Osteocyte (in vitro differentiated cells): ENCODE measurements around the gene SPINT2. TPM values are rescaled to one million over a fixed set of nuclear protein-coding genes. Genes with fewer than 3 reads are reported as not detected.

Source experiments
- DNase-seq: peaks from one replicate; pipeline ENCODE4 v3.0.0; 2021; ENCODE audit warnings: mixed read lengths; ENCODE audit not compliant: unreplicated experiment; ENCODE audit errors: extremely low spot score
- H3K27ac Mint-ChIP-seq: one replicate; pipeline ENCODE4 v1.8.0; 2021; ENCODE audit warnings: mild to moderate bottlenecking, mixed read lengths; ENCODE audit not compliant: unreplicated experiment
- H3K27me3 Mint-ChIP-seq: one replicate; pipeline ENCODE4 v1.8.0; 2021; ENCODE audit warnings: mixed read lengths; ENCODE audit not compliant: unreplicated experiment
- H3K36me3 Mint-ChIP-seq: one replicate; pipeline ENCODE4 v1.8.0; 2021; ENCODE audit warnings: mixed read lengths; ENCODE audit not compliant: unreplicated experiment
- H3K4me1 Mint-ChIP-seq: one replicate; pipeline ENCODE4 v1.8.0; 2021; ENCODE audit warnings: mixed read lengths; ENCODE audit not compliant: unreplicated experiment
- H3K4me3 Mint-ChIP-seq: one replicate; pipeline ENCODE4 v1.8.0; 2021; ENCODE audit warnings: mild to moderate bottlenecking, moderate library complexity, mixed read lengths; ENCODE audit not compliant: unreplicated experiment
- H3K9me3 Mint-ChIP-seq: one replicate; pipeline ENCODE4 v1.8.0; 2021; ENCODE audit warnings: mixed read lengths; ENCODE audit not compliant: unreplicated experiment
- CTCF ChIP-seq: fragments of 200-600 bp; sonication (generic); IDR thresholded peaks from 2 replicates; pipeline ENCODE4 v1.5.0; 2021; ENCODE audit warnings: antibody characterized with exemption, mild to moderate bottlenecking, moderate library complexity
- total RNA-seq: library from RNA; stranded (reverse); gene quantifications from 2 replicates; pipeline ENCODE4 v1.2.1, GENCODE V29; 2021

The SPINT2 gene
- total RNA-seq, 1 donor from 2014 or later = 30.4 TPM

GRCh38 chr19:38285567-38285966 is 21.2 kb downstream of the SPINT2 start:
- Mint-ChIP-seq H3K27ac (peak overlapping the region; percentile 25), H3K27me3 (no peaks in the 10 kb centered on the region), H3K9me3 (no peaks in the 10 kb centered on the region), H3K4me1 (peaks cover 29% of the 10 kb centered on the region), H3K4me3 (no peak overlapping the region), H3K36me3 (no peaks in the 10 kb centered on the region)
- no peak for DNase-seq
- TF ChIP-seq CTCF = no peak

DNA sequence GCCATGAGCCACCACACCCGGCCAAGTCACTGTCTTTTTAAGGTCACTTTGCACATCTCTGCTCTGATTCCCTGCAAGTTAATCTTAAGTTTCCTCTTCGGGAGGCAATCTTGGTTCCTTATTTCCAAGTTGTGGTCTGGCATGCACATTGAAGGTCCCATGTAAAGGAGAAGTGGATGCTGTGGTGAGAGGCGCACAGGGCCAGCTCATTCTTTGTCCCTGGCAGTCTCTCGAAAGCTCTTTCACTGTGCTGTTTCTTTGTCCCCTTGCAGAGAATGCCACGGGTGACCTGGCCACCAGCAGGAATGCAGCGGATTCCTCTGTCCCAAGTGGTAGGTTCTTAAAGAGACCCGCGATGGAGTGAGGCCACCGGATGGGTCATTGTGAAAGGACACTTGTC is 23.2 kb downstream of the SPINT2 start:
- H3K36me3 Mint-ChIP-seq = no peaks in the 10 kb centered on the region
- H3K27ac Mint-ChIP-seq = no peak overlapping the region
- H3K9me3 Mint-ChIP-seq = no peaks in the 10 kb centered on the region
- TF ChIP-seq CTCF = no peak
- DNase-seq = no peak
- no peaks in the 10 kb centered on the region for H3K27me3 Mint-ChIP-seq
- peaks cover 40% of the 10 kb centered on the region for H3K4me1 Mint-ChIP-seq
- no peak overlapping the region for H3K4me3 Mint-ChIP-seq

GRCh38 chr19:38288123-38288855 is 23.9 kb downstream of the SPINT2 start:
- no peak for DNase-seq
- H3K27me3 Mint-ChIP-seq = no peaks in the 10 kb centered on the region
- H3K4me3 Mint-ChIP-seq = no peak overlapping the region
- no peak for TF ChIP-seq CTCF
- H3K27ac Mint-ChIP-seq = no peak overlapping the region
- H3K9me3 Mint-ChIP-seq = no peaks in the 10 kb centered on the region
- H3K36me3 Mint-ChIP-seq = no peaks in the 10 kb centered on the region
- peaks cover 40% of the 10 kb centered on the region for H3K4me1 Mint-ChIP-seq

DNA sequence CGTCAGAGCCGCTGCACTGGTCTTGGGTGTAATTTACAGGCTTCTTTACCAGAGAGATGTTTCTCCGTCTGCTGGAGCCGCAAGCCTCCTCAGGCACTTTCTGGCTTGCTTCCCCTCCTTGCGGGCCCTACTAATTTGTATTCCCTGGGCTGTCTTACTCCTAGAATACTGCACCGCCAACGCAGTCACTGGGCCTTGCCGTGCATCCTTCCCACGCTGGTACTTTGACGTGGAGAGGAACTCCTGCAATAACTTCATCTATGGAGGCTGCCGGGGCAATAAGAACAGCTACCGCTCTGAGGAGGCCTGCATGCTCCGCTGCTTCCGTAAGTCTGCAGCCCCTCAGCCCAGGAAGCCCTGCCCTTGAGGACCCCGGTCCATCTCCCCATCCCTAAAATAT is 25.6 kb downstream of the SPINT2 start:
- peak overlapping the region; percentile 85 for H3K27ac Mint-ChIP-seq
- no peaks in the 10 kb centered on the region for H3K36me3 Mint-ChIP-seq
- DNase-seq = no peak
- no peak for TF ChIP-seq CTCF
- H3K9me3 Mint-ChIP-seq = no peaks in the 10 kb centered on the region
- H3K4me3 Mint-ChIP-seq = no peak overlapping the region
- H3K4me1 Mint-ChIP-seq = peaks cover 38% of the 10 kb centered on the region
- H3K27me3 Mint-ChIP-seq = no peaks in the 10 kb centered on the region

GRCh38 chr19:38290631-38291147 is 26.3 kb downstream of the SPINT2 start:
- TF ChIP-seq CTCF = no peak
- Mint-ChIP-seq H3K4me1 (peaks cover 34% of the 10 kb centered on the region), H3K36me3 (no peaks in the 10 kb centered on the region), H3K27ac (peak overlapping the region; percentile 85), H3K27me3 (no peaks in the 10 kb centered on the region), H3K9me3 (no peaks in the 10 kb centered on the region), H3K4me3 (no peak overlapping the region)
- DNase-seq = no peak
